K562 (cell line): ENCODE measurements around the gene NEK1. TPM values are rescaled to one million over a fixed set of nuclear protein-coding genes. Genes with fewer than 3 reads are reported as not detected.

Experiments used
- ATAC-seq: fragments of 200-7000 bp; cut with Tn5 transposase; 3 replicates; pipeline ENCODE4 v1.9.1; 2020; ENCODE audit warnings: moderate library complexity
- BruUV-seq: library from RNA; stranded (reverse); fragments of 400-500 nt; replicated peaks from 2 replicates; lab custom pipeline; 2021; lab: Mats Ljungman, UMichigan
- CTCF ChIA-PET: fragments of 300-600 bp; formaldehyde crosslinking; extraction: SDS; loops from one replicate; lab custom pipeline; 2021; ENCODE audit warnings: low intra/inter-chr PET ratio; lab: Yijun Ruan, JAX
- POLR2A ChIA-PET: fragments of 300-600, 350-650 bp; sonication (Branson Sonifier 250); formaldehyde crosslinking; extraction: SDS; loops from one replicate; lab custom pipeline; 2021; ENCODE audit warnings: antibody characterized with exemption, inconsistent platforms; lab: Yijun Ruan, JAX
- DNase-seq, 4 experiments: peaks; one replicate each; pipeline versions ENCODE4 v3.0.0 to v3.0.0-alpha.2; 2011 to 2018; ENCODE audit warnings: low spot score in 3 of 4, mixed read lengths in 3 of 4; ENCODE audit errors: extremely low read depth in 1 of 4
- FAIRE-seq: peaks from 2 replicates; lab custom pipeline; 2011; peaks lifted over from hg19 to GRCh38; lab: Jason Lieb, UNC
- H2AFZ ChIP-seq: 2 replicates; pipeline ENCODE4 v1.6.0; 2011; ENCODE audit warnings: low read depth, low read length, control low read depth, inconsistent platforms
- H3K27ac ChIP-seq: fragments of 200-600 bp; 3 replicates; pipeline ENCODE4 v1.8.0; 2011; ENCODE audit warnings: low read depth, mild to moderate bottlenecking, control low read depth, inconsistent platforms, low read length, moderate library complexity, mixed read lengths; ENCODE audit errors: extremely low read depth
- H3K27me3 ChIP-seq, 2 experiments: fragments of 300-600 bp in 1 of 2; 2 replicates in 1 of 2; 3 replicates in 1 of 2; pipeline versions ENCODE4 v1.6.0 to v1.8.0; 2011; ENCODE audit warnings: inconsistent platforms in 2 of 2, low read length in 2 of 2, mild to moderate bottlenecking in 1 of 2, mixed read lengths in 1 of 2, moderate library complexity in 1 of 2; ENCODE audit not compliant: control insufficient read depth in 2 of 2, insufficient read depth in 2 of 2
- H3K36me3 ChIP-seq: fragments of 300-600 bp; 3 replicates; pipeline ENCODE4 v1.8.0; 2011; ENCODE audit warnings: mild to moderate bottlenecking, low read length, inconsistent platforms; ENCODE audit not compliant: control insufficient read depth, insufficient read depth
- H3K4me1 ChIP-seq, 2 experiments: fragments of 200-600 bp in 1 of 2; replicated peaks in 1 of 2; 2 replicates in 1 of 2; 3 replicates in 1 of 2; pipeline versions ENCODE4 v1.5.1 to v1.8.0; 2011; ENCODE audit warnings: inconsistent platforms in 2 of 2, low read length in 2 of 2, mild to moderate bottlenecking in 1 of 2, mixed read lengths in 1 of 2, moderate library complexity in 1 of 2; ENCODE audit not compliant: control insufficient read depth in 2 of 2, insufficient read depth in 2 of 2
- H3K4me2 ChIP-seq: 2 replicates; pipeline ENCODE4 v1.6.1; 2011; ENCODE audit warnings: low read length, control low read depth, inconsistent platforms, mixed read lengths; ENCODE audit not compliant: insufficient read depth
- H3K4me3 ChIP-seq: fragments of 200-600 bp; sonication (generic), shearing (Covaris generic); 2 replicates; pipeline ENCODE4 v1.5.1; 2016; ENCODE audit warnings: control low read depth, inconsistent platforms
- H3K79me2 ChIP-seq: fragments of 200-600 bp; 3 replicates; pipeline ENCODE4 v1.8.0; 2011; ENCODE audit warnings: low read length, inconsistent platforms; ENCODE audit not compliant: control insufficient read depth, insufficient read depth
- H3K9ac ChIP-seq, 2 experiments: 2 replicates each; pipeline versions ENCODE4 v1.6.0 to v1.6.1; 2011; ENCODE audit warnings: low read depth in 2 of 2, low read length in 2 of 2, control low read depth in 1 of 2, inconsistent platforms in 1 of 2, mild to moderate bottlenecking in 1 of 2, mixed read lengths in 1 of 2; ENCODE audit not compliant: insufficient read depth in 1 of 2
- H3K9me1 ChIP-seq: one replicate; pipeline ENCODE4 v1.6.0; 2011; ENCODE audit warnings: inconsistent platforms, mild to moderate bottlenecking, low read length, moderate library complexity; ENCODE audit not compliant: control insufficient read depth, insufficient read depth
- H3K9me3 ChIP-seq: replicated peaks from 2 replicates; pipeline ENCODE4 v1.5.1; 2011; ENCODE audit warnings: low read depth, low read length, inconsistent platforms; ENCODE audit not compliant: control insufficient read depth, insufficient read depth
- H4K20me1 ChIP-seq: replicated peaks from 2 replicates; pipeline ENCODE4 v1.6.1; 2011; ENCODE audit warnings: low read length, inconsistent platforms, mixed read lengths; ENCODE audit not compliant: control insufficient read depth, insufficient read depth
- HIVEP1 ChIP-seq: fragments of 250-450 bp; sonication (Bioruptor Pico); IDR thresholded peaks from 2 replicates; pipeline ENCODE4 v1.4.0; 2020; ENCODE audit warnings: mild to moderate bottlenecking
- ZFP1 ChIP-seq: fragments of 450-650 bp; formaldehyde crosslinking; IDR thresholded peaks from 2 replicates; pipeline ENCODE4 v1.4.0; 2020; ENCODE audit warnings: mild to moderate bottlenecking, mixed read lengths
- ZFPM2 ChIP-seq: fragments of 250-450 bp; sonication (Bioruptor Pico); IDR thresholded peaks from 2 replicates; pipeline ENCODE4 v1.5.1; 2022; ENCODE audit warnings: mild to moderate bottlenecking
- WGBS: fragments of 100-300 bp; shearing (Covaris generic); methylation state at CpG from one replicate; pipeline ENCODE4 v1.1.6; 2016; ENCODE audit warnings: low coverage, mixed read lengths; ENCODE audit not compliant: insufficient coverage; ENCODE audit errors: missing lambda C conversion rate; 5-methylcytosine and 5-hydroxymethylcytosine counted together
- in situ Hi-C: fragments of 300-500 bp; cut with MboI; formaldehyde crosslinking; loops from 4 replicates; pipeline ENCODE4 v1.15.0; 2018; ENCODE audit warnings: inconsistent platforms, mixed read lengths
- intact Hi-C: fragments of 100-400 bp; cut with micrococcal nuclease; formaldehyde crosslinking; loops from 2 replicates; pipeline ENCODE4 v1.14.2; 2022
- polyA plus RNA-seq, 8 experiments: library from polyadenylated mRNA; depleted of rRNA in 4 of 8; stranded (reverse) in 5 of 8; unstranded in 3 of 8; fragments of >200 nt; fragmentation: Nextera tagmentation in 2 of 8; fragmentation: Illumina TruSeq in 1 of 8; extraction: Ambion mirVana in 2 of 8; extraction: Trizol in 1 of 8; gene quantifications; 2 replicates each; pipeline versions ENCODE4 v1.2.1 to v1.2.3, GENCODE V29; 2011 to 2014; ENCODE audit warnings: inconsistent platforms in 1 of 8, missing spikeins in 1 of 8
- total RNA-seq, 7 experiments: library from RNA; depleted of rRNA in 6 of 7; stranded (reverse); fragments of >200 nt in 6 of 7; fragmentation: Illumina TruSeq in 2 of 7; extraction: Trizol in 2 of 7; gene quantifications; 2 replicates each; pipeline versions ENCODE4 v1.2.1 to v1.2.3, GENCODE V29; 2011 to 2021; ENCODE audit warnings: low replicate concordance in 1 of 7
- TF ChIP-seq, protein P1 (sequence below), 2 experiments: IDR thresholded peaks; 2 replicates each; pipeline ENCODE4 v1.6.1; 2012; ENCODE audit warnings: improper control_type of control experiment in 2 of 2, low read depth in 2 of 2, low read length in 2 of 2, borderline replicate concordance in 1 of 2

NEK1 gene
- total and polyA plus RNA-seq, 9 of the 15 experiments (the other 6 are each of a cell fraction or from before 2014, with no cell fraction given) = 6.2 to 15.7 (median 10.3) TPM

DNA sequence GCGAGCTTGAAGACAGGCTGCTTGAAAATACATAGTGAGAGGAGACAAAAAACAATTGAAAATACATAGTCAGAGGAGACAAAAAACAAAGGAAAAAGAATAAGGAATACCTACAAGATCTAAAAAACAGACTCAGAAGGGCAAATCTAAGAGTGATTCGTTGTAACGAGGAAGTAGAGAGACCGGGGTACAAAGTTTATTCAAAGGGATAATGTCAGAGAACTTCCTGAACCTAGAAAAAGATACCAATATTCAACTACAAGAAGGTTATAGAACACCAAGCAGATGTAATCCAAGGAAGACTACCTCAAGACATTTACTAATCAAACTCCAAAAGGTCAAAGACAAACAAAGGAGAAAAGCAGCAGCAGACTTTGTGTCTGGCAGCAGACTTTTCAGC, 165.6 kb downstream of the NEK1 start (continued):
- TF ChIP-seq, protein P1, sequence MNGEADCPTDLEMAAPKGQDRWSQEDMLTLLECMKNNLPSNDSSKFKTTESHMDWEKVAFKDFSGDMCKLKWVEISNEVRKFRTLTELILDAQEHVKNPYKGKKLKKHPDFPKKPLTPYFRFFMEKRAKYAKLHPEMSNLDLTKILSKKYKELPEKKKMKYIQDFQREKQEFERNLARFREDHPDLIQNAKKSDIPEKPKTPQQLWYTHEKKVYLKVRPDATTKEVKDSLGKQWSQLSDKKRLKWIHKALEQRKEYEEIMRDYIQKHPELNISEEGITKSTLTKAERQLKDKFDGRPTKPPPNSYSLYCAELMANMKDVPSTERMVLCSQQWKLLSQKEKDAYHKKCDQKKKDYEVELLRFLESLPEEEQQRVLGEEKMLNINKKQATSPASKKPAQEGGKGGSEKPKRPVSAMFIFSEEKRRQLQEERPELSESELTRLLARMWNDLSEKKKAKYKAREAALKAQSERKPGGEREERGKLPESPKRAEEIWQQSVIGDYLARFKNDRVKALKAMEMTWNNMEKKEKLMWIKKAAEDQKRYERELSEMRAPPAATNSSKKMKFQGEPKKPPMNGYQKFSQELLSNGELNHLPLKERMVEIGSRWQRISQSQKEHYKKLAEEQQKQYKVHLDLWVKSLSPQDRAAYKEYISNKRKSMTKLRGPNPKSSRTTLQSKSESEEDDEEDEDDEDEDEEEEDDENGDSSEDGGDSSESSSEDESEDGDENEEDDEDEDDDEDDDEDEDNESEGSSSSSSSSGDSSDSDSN (IDR thresholded peaks at IDR 0.05; ENCODE audit: borderline replicate concordance in 1 of 2, low read depth in 2 of 2, low read length in 2 of 2) = no peak
- no peak for TF ChIP-seq HIVEP1 (CRISPR knock-in tag)

DNA sequence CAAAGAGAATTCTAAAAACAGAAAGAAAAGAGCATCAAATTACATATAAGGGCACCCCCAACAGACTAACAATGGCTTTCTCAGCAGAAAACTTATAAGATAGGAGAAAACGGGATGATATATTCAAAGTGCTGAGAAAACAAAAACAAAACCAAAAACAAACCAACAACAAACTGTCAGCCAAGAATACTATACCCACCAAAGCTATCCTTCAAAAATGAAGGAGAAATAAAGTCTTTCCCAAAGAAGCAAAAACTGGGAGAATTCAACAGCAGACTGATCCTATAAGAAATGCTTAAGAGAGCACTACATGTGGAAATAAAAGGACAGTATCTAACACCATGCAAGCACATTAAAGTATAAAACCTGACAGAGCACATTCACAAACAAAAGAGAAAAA, 168.6 kb downstream of the NEK1 start:
- Histone ChIP-seq H3K9me3 (no peaks in the 10 kb centered on the region), H3K4me1 (no peaks in the 10 kb centered on the region), H2AFZ (no peak overlapping the region), H3K79me2 (no peaks in the 10 kb centered on the region), H3K4me3 (no peak overlapping the region), H3K27me3 (no peaks in the 10 kb centered on the region), H3K9me1 (no peaks in the 10 kb centered on the region), H3K36me3 (no peaks in the 10 kb centered on the region), H3K4me2 (no peak overlapping the region), H3K27ac (no peak overlapping the region), H3K9ac (no peak overlapping the region), H4K20me1 (no peaks in the 10 kb centered on the region)
- intact Hi-C loops (no loop called here), in situ Hi-C loops (no loop called here)
- CTCF ChIA-PET = no interaction called here
- FAIRE-seq (peak; percentile 58), DNase-seq (no peak), ATAC-seq (no peak)
- BruUV-seq = no TSS peak
- TF ChIP-seq ZFP1 = 0 out of 2 replicates have a peak, but pooled peaks have one; percentile 25
- TF ChIP-seq ZFPM2 (CRISPR knock-in tag) = no peak
- POLR2A ChIA-PET = no interaction called here
- 20% methylated on average over 1 of the region's 1 CpG for WGBS
